Caco-2 (cell line): ENCODE measurements around the gene SKP2. TPM values are rescaled to one million over a fixed set of nuclear protein-coding genes. Genes with fewer than 3 reads are reported as not detected.
A peak's percentile ranks its signal among the peaks of the same experiment; 100 is the strongest.

Source experiments
- BruUV-seq: library from RNA; stranded (reverse); fragments of 400-500 nt; replicated peaks from 2 replicates; lab custom pipeline; 2021; lab: Mats Ljungman, UMichigan
- CTCF ChIA-PET: fragments of 300-600 bp; sonication (Branson Sonifier 250); formaldehyde crosslinking; loops from one replicate; lab custom pipeline; 2022; ENCODE audit warnings: antibody characterized with exemption; lab: Charles Lee
- POLR2A ChIA-PET: fragments of 300-600 bp; sonication (Branson Sonifier 250); formaldehyde crosslinking; loops from one replicate; lab custom pipeline; 2022; ENCODE audit warnings: antibody characterized with exemption; lab: Charles Lee
- DNase-seq, 2 experiments: peaks; one replicate each; pipeline versions ENCODE4 v3.0.0 to v3.0.0-alpha.2; 2020 to 2022
- H3K27me3 ChIP-seq: replicated peaks from 2 replicates; pipeline ENCODE4 v1.6.0; 2011; ENCODE audit warnings: low read length; ENCODE audit not compliant: control insufficient read depth, insufficient read depth
- H3K36me3 ChIP-seq: 2 replicates; pipeline ENCODE4 v1.5.1; 2011; ENCODE audit warnings: low read length; ENCODE audit not compliant: control insufficient read depth, insufficient read depth
- H3K4me1 ChIP-seq: fragments of 250-450 bp; sonication (Bioruptor Pico); 2 replicates; pipeline ENCODE4 v1.5.1; 2020; ENCODE audit warnings: mild to moderate bottlenecking
- H3K4me3 ChIP-seq: 2 replicates; pipeline ENCODE4 v1.5.1; 2011; ENCODE audit warnings: low read depth, mild to moderate bottlenecking, control low read depth, low read length
- H3K9me3 ChIP-seq: fragments of 250-450 bp; sonication (Bioruptor Pico); 2 replicates; pipeline ENCODE4 v1.5.1; 2020; ENCODE audit warnings: mild to moderate bottlenecking, moderate library complexity
- H3K27ac Mint-ChIP-seq: one replicate; pipeline ENCODE4 v1.8.0; 2022; ENCODE audit warnings: mixed read lengths; ENCODE audit not compliant: unreplicated experiment
- H3K27me3 Mint-ChIP-seq: one replicate; pipeline ENCODE4 v1.8.0; 2022; ENCODE audit warnings: mixed read lengths; ENCODE audit not compliant: insufficient read depth, unreplicated experiment
- H3K36me3 Mint-ChIP-seq: one replicate; pipeline ENCODE4 v1.8.0; 2022; ENCODE audit warnings: mild to moderate bottlenecking, mixed read lengths; ENCODE audit not compliant: insufficient read depth, unreplicated experiment
- H3K4me1 Mint-ChIP-seq: one replicate; pipeline ENCODE4 v1.8.0; 2022; ENCODE audit warnings: low read depth, mixed read lengths; ENCODE audit not compliant: unreplicated experiment
- H3K4me3 Mint-ChIP-seq: one replicate; pipeline ENCODE4 v1.8.0; 2022; ENCODE audit warnings: mild to moderate bottlenecking, moderate library complexity, mixed read lengths; ENCODE audit not compliant: unreplicated experiment
- H3K9me3 Mint-ChIP-seq: one replicate; pipeline ENCODE4 v1.8.0; 2022; ENCODE audit warnings: mixed read lengths; ENCODE audit not compliant: unreplicated experiment
- CTCF ChIP-seq, 2 experiments: fragments of 200-600 bp in 1 of 2; IDR thresholded peaks; 1 replicate in 1 of 2; 2 replicates in 1 of 2; pipeline versions ENCODE4 v1.5.1 to v1.8.0; 2011 to 2022; ENCODE audit warnings: antibody characterized with exemption in 1 of 2, control low read depth in 1 of 2, inconsistent platforms in 1 of 2, low read depth in 1 of 2, low read length in 1 of 2, mild to moderate bottlenecking in 1 of 2, moderate library complexity in 1 of 2; ENCODE audit not compliant: insufficient read depth in 1 of 2, severe bottlenecking in 1 of 2, unreplicated experiment in 1 of 2
- intact Hi-C: fragments of 100-400 bp; cut with micrococcal nuclease; formaldehyde crosslinking; loops from one replicate; pipeline ENCODE4 v1.10.0; 2022; ENCODE audit not compliant: unreplicated experiment
- total RNA-seq: library from RNA; stranded (reverse); gene quantifications from 2 replicates; pipeline ENCODE4 v1.2.3, GENCODE V29; 2022

The SKP2 gene
- total RNA-seq, 1 experiment from 2014 or later = 230 TPM

GRCh38 chr5:36174119-36174518 is 22.2 kb downstream of the SKP2 start:
- POLR2A ChIA-PET = no interaction called here
- Histone ChIP-seq H3K9me3 (no peaks in the 10 kb centered on the region), H3K36me3 (peaks cover 5% of the 10 kb centered on the region), H3K27me3 (no peaks in the 10 kb centered on the region), H3K4me3 (no peak overlapping the region), H3K4me1 (peaks cover 8% of the 10 kb centered on the region)
- Mint-ChIP-seq H3K27ac (no peak overlapping the region), H3K9me3 (no peaks in the 10 kb centered on the region), H3K36me3 (peaks cover 88% of the 10 kb centered on the region), H3K4me1 (peaks cover 22% of the 10 kb centered on the region), H3K27me3 (no peaks in the 10 kb centered on the region), H3K4me3 (no peak overlapping the region)
- intact Hi-C loops = no loop called here
- CTCF ChIA-PET = no interaction called here
- no peak for TF ChIP-seq CTCF (IDR thresholded peaks at IDR 0.05; ENCODE audit: insufficient read depth in 1 of 2, low read depth in 1 of 2, low read length in 1 of 2, severe bottlenecking in 1 of 2, unreplicated experiment in 1 of 2)
- DNase-seq = no peak
- BruUV-seq = no TSS peak

GRCh38 chr5:36175043-36175442 is 23.1 kb downstream of the SKP2 start:
- Histone ChIP-seq H3K9me3 (no peaks in the 10 kb centered on the region), H3K4me3 (no peak overlapping the region), H3K27me3 (no peaks in the 10 kb centered on the region), H3K36me3 (peaks cover 5% of the 10 kb centered on the region), H3K4me1 (peaks cover 16% of the 10 kb centered on the region)
- intact Hi-C loops = no loop called here
- DNase-seq = no peak
- peak overlapping the region; percentile 10 for H3K27ac Mint-ChIP-seq
- no peaks in the 10 kb centered on the region for H3K9me3 Mint-ChIP-seq
- H3K4me3 Mint-ChIP-seq = no peak overlapping the region
- no TSS peak for BruUV-seq
- H3K4me1 Mint-ChIP-seq = peaks cover 30% of the 10 kb centered on the region
- peaks cover 89% of the 10 kb centered on the region for H3K36me3 Mint-ChIP-seq
- POLR2A ChIA-PET = no interaction called here
- CTCF ChIA-PET = no interaction called here
- no peaks in the 10 kb centered on the region for H3K27me3 Mint-ChIP-seq
- TF ChIP-seq CTCF (IDR thresholded peaks at IDR 0.05; ENCODE audit: insufficient read depth in 1 of 2, low read depth in 1 of 2, low read length in 1 of 2, severe bottlenecking in 1 of 2, unreplicated experiment in 1 of 2) = no peak

GRCh38 chr5:36177154-36177553 is 25.2 kb downstream of the SKP2 start:
- DNase-seq = no peak
- ChIA-PET CTCF (interaction anchor here (0.7 to 1.6 kb wide), 3 partner anchors 28 to 98 kb away, joined by 3 to 30 read pairs (median 4); no protein-coding TSS in a partner anchor), POLR2A (no interaction called here)
- Mint-ChIP-seq H3K27ac (no peak overlapping the region), H3K9me3 (no peaks in the 10 kb centered on the region), H3K4me3 (no peak overlapping the region), H3K4me1 (peaks cover 44% of the 10 kb centered on the region), H3K36me3 (peaks cover 89% of the 10 kb centered on the region), H3K27me3 (no peaks in the 10 kb centered on the region)
- no TSS peak for BruUV-seq
- H3K9me3 ChIP-seq = peaks cover 1% of the 10 kb centered on the region; the same call in 1 of the 2 replicates
- no peaks in the 10 kb centered on the region for H3K27me3 ChIP-seq
- H3K36me3 ChIP-seq = 0 out of 2 replicates have a peak, but pooled peaks cover 1% of the 10 kb centered on the region
- intact Hi-C loops = no loop called here
- peaks cover 27% of the 10 kb centered on the region for H3K4me1 ChIP-seq
- TF ChIP-seq CTCF (IDR thresholded peaks at IDR 0.05; ENCODE audit: insufficient read depth in 1 of 2, low read depth in 1 of 2, low read length in 1 of 2, severe bottlenecking in 1 of 2, unreplicated experiment in 1 of 2) = no peak
- H3K4me3 ChIP-seq = no peak overlapping the region
